Sigmoid colon (tissue), 7 donors: ENCODE data around the gene SLC4A1AP. TPM values are rescaled to one million over a fixed set of nuclear protein-coding genes. Genes with fewer than 3 reads are reported as not detected.
"Not testable (repeated sequence)": the region's sequence is repeated elsewhere in the genome, so short reads cannot be mapped to it uniquely, and the experiment has no call there.

Experiments
- DNase-seq: peaks from one replicate; pipeline ENCODE4 v3.0.0-alpha.2; 2019
- H3K27ac ChIP-seq, 4 donors: fragments of 200-600 bp; sonication (generic); one replicate each; pipeline ENCODE4 v1.5.1; 2016 to 2019; ENCODE audit warnings: mild to moderate bottlenecking in 1 of 4
- H3K27me3 ChIP-seq, 3 donors: fragments of 200-600 bp; sonication (generic); one replicate each; pipeline ENCODE4 v1.5.1; 2019; ENCODE audit warnings: mild to moderate bottlenecking in 1 of 3
- H3K36me3 ChIP-seq, 4 donors: fragments of 200-600 bp; sonication (generic); one replicate each; pipeline ENCODE4 v1.5.1; 2016 to 2019
- H3K4me1 ChIP-seq, 4 donors: fragments of 200-600 bp; sonication (generic); one replicate each; pipeline ENCODE4 v1.5.1; 2017 to 2019
- H3K4me3 ChIP-seq, 4 donors: fragments of 200-600 bp; sonication (generic); one replicate each; pipeline ENCODE4 v1.5.1; 2017 to 2019; ENCODE audit warnings: mild to moderate bottlenecking in 2 of 4, moderate library complexity in 1 of 4
- H3K9me3 ChIP-seq, 4 donors: fragments of 200-600 bp in 3 of 4; sonication (generic) in 3 of 4; one replicate each; pipeline versions ENCODE4 v1.5.1 to v1.6.1; 2013 to 2019
- CTCF ChIP-seq, 4 experiments: fragments of 450-650 bp in 3 of 4; fragments of 200-600 bp in 1 of 4; IDR thresholded peaks; one replicate each; pipeline ENCODE4 v1.5.1; 2016 to 2019; ENCODE audit warnings: antibody characterized with exemption in 4 of 4, mild to moderate bottlenecking in 3 of 4, moderate library complexity in 2 of 4
- EP300 ChIP-seq, 4 donors: sonication (generic); formaldehyde crosslinking; IDR thresholded peaks; one replicate each; pipeline ENCODE4 v1.6.1; 2017; ENCODE audit warnings: antibody characterized with exemption in 4 of 4
- POLR2A ChIP-seq, 2 donors: fragments of 450-650 bp; IDR thresholded peaks; one replicate each; pipeline ENCODE4 v1.6.1; 2016; ENCODE audit warnings: antibody characterized with exemption in 2 of 2, mild to moderate bottlenecking in 2 of 2, moderate library complexity in 2 of 2
- POLR2AphosphoS5 ChIP-seq, 4 donors: sonication (generic); formaldehyde crosslinking; IDR thresholded peaks; one replicate each; pipeline ENCODE4 v1.6.1; 2017; ENCODE audit warnings: antibody characterized with exemption in 4 of 4
- WGBS, 2 donors: extraction: QIAGEN DNeasy Blood & Tissue Kit; methylation state at CpG; one replicate each; pipeline ENCODE4 v1.1.7; 2013; 5-methylcytosine and 5-hydroxymethylcytosine counted together
- intact Hi-C: fragments of 100-400 bp; cut with DNase I; formaldehyde crosslinking; loops from one replicate; pipeline ENCODE4 v1.15.1; 2023
- polyA plus RNA-seq, 3 donors: library from polyadenylated mRNA; stranded (reverse); fragments of 200-250 nt; gene quantifications; one replicate each; pipeline ENCODE4 v1.2.3, GENCODE V29; 2013
- total RNA-seq, 4 donors: library from RNA; depleted of rRNA; stranded (reverse); fragments of >200 nt; gene quantifications; one replicate each; pipeline ENCODE4 v1.1.0, GENCODE V29; 2016
- donor health status: healthy with polysubstance abuse.
- donor health status: Bipolar disorder and iron deficiency.
- donor health status: healthy.

SLC4A1AP gene
- total and polyA plus RNA-seq, 7 donors: 10.2 to 21.4 (median 16.0) TPM

- intact Hi-C loops: no loop called here
- no peaks in the 10 kb centered on the region for H3K27me3 ChIP-seq
- H3K27ac ChIP-seq: no peak overlapping the region
- peak; percentile 78 for DNase-seq
- TF ChIP-seq CTCF (IDR thresholded peaks at IDR 0.05) (peak; percentile 64 to 87 (median 80)), EP300 (IDR thresholded peaks at IDR 0.05) (no peak)
- H3K36me3 ChIP-seq: peaks cover 11 to 92% (median 30%) of the 10 kb centered on the region in 4 donors
- 31 to 44% methylated on average over 9 of the region's 9 CpGs for WGBS, 2 donors
- no peak overlapping the region for H3K4me3 ChIP-seq
- no peaks in the 10 kb centered on the region for H3K9me3 ChIP-seq
- H3K4me1 ChIP-seq: peaks cover 0 to 7% (median 0%) of the 10 kb centered on the region in 4 donors
Measured at GRCh38 chr2:27683390-27684071, 19.8 kb downstream of the SLC4A1AP start.

GRCh38 chr2:27685006-27685405 is 21.3 kb downstream of the SLC4A1AP start:
- H3K36me3 ChIP-seq: peaks cover 11 to 92% (median 26%) of the 10 kb centered on the region in 4 donors
- H3K4me3 ChIP-seq, H3K9me3 ChIP-seq, intact Hi-C loops, H3K27me3 ChIP-seq, H3K27ac ChIP-seq, DNase-seq, H3K4me1 ChIP-seq: not testable (repeated sequence)
- 86 to 88% methylated on average over 1 of the region's 1 CpG for WGBS, 2 donors

GRCh38 chr2:27685577-27685976 is 21.9 kb downstream of the SLC4A1AP start:
- no peak for TF ChIP-seq EP300 (IDR thresholded peaks at IDR 0.05)
- no peak for TF ChIP-seq POLR2AphosphoS5 (IDR thresholded peaks at IDR 0.05)
- Histone ChIP-seq H3K36me3 (peaks cover 11 to 91% (median 26%) of the 10 kb centered on the region in 4 donors), H3K9me3 (no peaks in the 10 kb centered on the region), H3K4me1 (peaks cover 0 to 7% (median 0%) of the 10 kb centered on the region in 4 donors), H3K27ac (no peak overlapping the region), H3K27me3 (no peaks in the 10 kb centered on the region), H3K4me3 (no peak overlapping the region)
- 97 to 98% methylated on average over 3 of the region's 3 CpGs for WGBS, 2 donors
- intact Hi-C loops: no loop called here
- DNase-seq: no peak

GRCh38 chr2:27687232-27687631 is 23.5 kb downstream of the SLC4A1AP start:
- no peak overlapping the region for H3K4me3 ChIP-seq
- peaks cover 11 to 79% (median 26%) of the 10 kb centered on the region in 4 donors for H3K36me3 ChIP-seq
- no peak overlapping the region for H3K27ac ChIP-seq
- no peaks in the 10 kb centered on the region for H3K27me3 ChIP-seq
- no peaks in the 10 kb centered on the region for H3K4me1 ChIP-seq
- no peak for TF ChIP-seq POLR2AphosphoS5 (IDR thresholded peaks at IDR 0.05)
- no peak for TF ChIP-seq EP300 (IDR thresholded peaks at IDR 0.05)
- TF ChIP-seq POLR2A (IDR thresholded peaks at IDR 0.05): no peak
- TF ChIP-seq CTCF (IDR thresholded peaks at IDR 0.05): no peak
- no peak for DNase-seq
- intact Hi-C loops: no loop called here
- H3K9me3 ChIP-seq: no peaks in the 10 kb centered on the region
- 97 to 100% methylated on average over 1 of the region's 1 CpG for WGBS, 2 donors

- DNase-seq: no peak
- Histone ChIP-seq H3K27ac (no peak overlapping the region), H3K9me3 (no peaks in the 10 kb centered on the region), H3K27me3 (no peaks in the 10 kb centered on the region), H3K36me3 (peaks cover 11 to 80% (median 28%) of the 10 kb centered on the region in 4 donors), H3K4me3 (no peak overlapping the region), H3K4me1 (no peaks in the 10 kb centered on the region)
- no peak for TF ChIP-seq POLR2AphosphoS5 (IDR thresholded peaks at IDR 0.05)
- no peak for TF ChIP-seq POLR2A (IDR thresholded peaks at IDR 0.05)
- no peak for TF ChIP-seq EP300 (IDR thresholded peaks at IDR 0.05)
- TF ChIP-seq CTCF (IDR thresholded peaks at IDR 0.05): no peak
- WGBS, 2 donors: 76 to 87% methylated on average over 2 of the region's 2 CpGs
- intact Hi-C loops: no loop called here
Measured at GRCh38 chr2:27689424-27689823, 25.7 kb downstream of the SLC4A1AP start.

- H3K36me3 ChIP-seq: peaks cover 12 to 80% (median 29%) of the 10 kb centered on the region in 4 donors
- H3K27me3 ChIP-seq: no peaks in the 10 kb centered on the region
- H3K9me3 ChIP-seq: no peaks in the 10 kb centered on the region
- H3K4me1 ChIP-seq: no peaks in the 10 kb centered on the region
- intact Hi-C loops: no loop called here
- TF ChIP-seq POLR2AphosphoS5 (IDR thresholded peaks at IDR 0.05) (no peak), EP300 (IDR thresholded peaks at IDR 0.05) (no peak), POLR2A (IDR thresholded peaks at IDR 0.05) (no peak), CTCF (IDR thresholded peaks at IDR 0.05) (no peak)
- no peak overlapping the region for H3K27ac ChIP-seq
- no peak overlapping the region for H3K4me3 ChIP-seq
- no peak for DNase-seq
Measured at GRCh38 chr2:27690052-27690451, 26.4 kb downstream of the SLC4A1AP start.
